ENCODE data around the gene IL6ST. TPM values are rescaled to one million over a fixed set of nuclear protein-coding genes. Genes with fewer than 3 reads are reported as not detected.

The IL6ST gene
- total and polyA plus RNA-seq, 12 donors, result 39.0 to 659 (median 292) TPM

GRCh38 chr5:55929020-55929799, 65.6 kb downstream of the IL6ST start:
- no peaks in the 10 kb centered on the region for H3K9me3 ChIP-seq (replicated peaks in 1 of 3)
- no peaks in the 10 kb centered on the region for H3K4me1 ChIP-seq (replicated peaks in 1 of 2)

GRCh38 chr5:55927861-55928655, 66.7 kb downstream of the IL6ST start:
- Histone ChIP-seq H3K9me3 (replicated peaks in 1 of 3) (no peaks in the 10 kb centered on the region), H3K27me3 (no peaks in the 10 kb centered on the region), H3K36me3 (replicated peaks in 1 of 2) (no peaks in the 10 kb centered on the region), H3K27ac (no peak overlapping the region), H3K4me3 (no peak overlapping the region), H3K4me1 (replicated peaks in 1 of 2) (no peaks in the 10 kb centered on the region)
- no peak for TF ChIP-seq CTCF (IDR thresholded peaks at IDR 0.05)
- no peak for TF ChIP-seq POLR2A (IDR thresholded peaks at IDR 0.05)
- intact Hi-C loops (cut with DNase I), result loop anchor here in 1 of 2 donors (10.0 kb wide), 1 partner anchor 277 kb away; no protein-coding TSS in a partner anchor
- DNase-seq, result no peak
- 82 to 89% (median 83%) methylated on average over 10 to 12 of the region's 12 CpGs for WGBS, 4 donors

More at GRCh38 chr5:55929020-55929799, 65.6 kb downstream of the IL6ST start:
- Histone ChIP-seq H3K36me3 (replicated peaks in 1 of 2) (no peaks in the 10 kb centered on the region), H3K4me3 (no peak overlapping the region), H3K27me3 (no peaks in the 10 kb centered on the region), H3K27ac (no peak overlapping the region)
- no peak for DNase-seq
- intact Hi-C loops (cut with DNase I), result loop anchor here in 1 of 2 donors (10.0 kb wide), 1 partner anchor 276 kb away; no protein-coding TSS in a partner anchor
- TF ChIP-seq CTCF (IDR thresholded peaks at IDR 0.05) (no peak), POLR2A (IDR thresholded peaks at IDR 0.05) (no peak)
- WGBS, 4 donors, result 80 to 85% (median 82%) methylated on average over 12 of the region's 12 CpGs

GRCh38 chr5:55926476-55926875, 68.3 kb downstream of the IL6ST start:
- TF ChIP-seq POLR2A (IDR thresholded peaks at IDR 0.05), result no peak
- no peak for TF ChIP-seq CTCF (IDR thresholded peaks at IDR 0.05)
- whole genome bisulfite sequencing, 4 donors, result 85 to 93% (median 89%) methylated on average over 3 to 5 of the region's 5 CpGs

GRCh38 chr5:55925712-55926111, 69.1 kb downstream of the IL6ST start:
- WGBS, 4 donors, result 62 to 74% (median 72%) methylated on average over 5 of the region's 5 CpGs
- Histone ChIP-seq H3K36me3 (replicated peaks in 1 of 2) (no peaks in the 10 kb centered on the region), H3K27me3 (no peaks in the 10 kb centered on the region), H3K4me1 (replicated peaks in 1 of 2) (no peaks in the 10 kb centered on the region), H3K27ac (peak overlapping the region in 1 of 5 donors; percentile 26), H3K4me3 (no peak overlapping the region), H3K9me3 (replicated peaks in 1 of 3) (no peaks in the 10 kb centered on the region)
- no peak for TF ChIP-seq CTCF (IDR thresholded peaks at IDR 0.05)
- TF ChIP-seq POLR2A (IDR thresholded peaks at IDR 0.05), result no peak
- intact Hi-C loops (cut with DNase I), result loop anchor here in 1 of 2 donors (10.0 kb wide), 1 partner anchor 279 kb away; no protein-coding TSS in a partner anchor
- DNase-seq, result no peak

More at GRCh38 chr5:55926476-55926875, 68.3 kb downstream of the IL6ST start:
- Histone ChIP-seq H3K27ac (no peak overlapping the region), H3K36me3 (replicated peaks in 1 of 2) (no peaks in the 10 kb centered on the region), H3K9me3 (replicated peaks in 1 of 3) (no peaks in the 10 kb centered on the region), H3K27me3 (no peaks in the 10 kb centered on the region), H3K4me3 (no peak overlapping the region), H3K4me1 (replicated peaks in 1 of 2) (no peaks in the 10 kb centered on the region)
- DNase-seq, result no peak
- intact Hi-C loops (cut with DNase I), result loop anchor here in 1 of 2 donors (10.0 kb wide), 1 partner anchor 278 kb away; no protein-coding TSS in a partner anchor

Measured in adrenal gland (tissue), 12 donors.